ENCODE results near the gene SH2D6. TPM values are rescaled to one million over a fixed set of nuclear protein-coding genes. Genes with fewer than 3 reads are reported as not detected.
A peak's percentile ranks its signal among the peaks of the same experiment; 100 is the strongest.

SH2D6 gene
- total and polyA plus RNA-seq, 9 of the 15 experiments (the other 6 are each of a cell fraction or from before 2014, with no cell fraction given) = 0.07 to 0.76 (median 0.33) TPM; not detected in 2

DNA sequence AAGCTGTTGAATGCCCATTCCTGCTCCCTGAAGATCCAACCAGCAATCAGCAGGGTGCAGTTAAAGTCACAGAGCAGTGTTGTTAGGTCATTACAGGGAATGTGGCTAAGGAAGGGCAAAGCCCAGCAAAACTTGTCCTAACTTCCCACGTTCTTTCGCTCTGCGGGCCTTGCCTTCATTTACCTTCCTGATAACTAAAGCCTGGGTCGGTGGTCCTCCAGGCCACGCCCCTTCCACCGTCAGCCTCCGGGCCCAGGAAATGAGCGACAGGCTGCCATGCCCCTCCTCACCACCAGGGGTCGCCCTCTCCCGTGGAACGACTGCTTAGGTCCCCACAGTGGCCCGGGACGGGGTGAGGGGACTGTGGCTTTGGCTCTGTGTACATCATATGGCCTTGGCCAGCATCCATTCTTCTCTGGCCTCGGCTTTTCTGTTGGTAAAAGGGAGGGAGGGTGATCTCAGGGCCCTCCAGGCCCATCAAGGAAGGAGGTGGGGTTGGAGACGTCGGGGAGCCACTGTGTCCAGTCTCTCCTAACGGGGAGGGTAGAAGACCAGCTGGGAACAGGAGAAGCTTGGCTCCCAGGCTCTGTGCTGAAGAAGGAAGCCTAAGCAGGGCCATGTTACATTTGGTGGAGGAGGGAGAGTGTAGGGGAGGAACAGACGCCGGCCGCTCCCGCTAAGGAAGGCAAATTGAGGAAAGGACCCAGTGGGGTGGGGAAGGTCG lies 2.2 kb downstream of the SH2D6 start (continued):
- TF ChIP-seq ZNF318 (IDR thresholded peaks at IDR 0.05; ENCODE audit: borderline replicate concordance in 1 of 2, low read depth in 1 of 2) (no peak), NCOA2 (IDR thresholded peaks at IDR 0.05; ENCODE audit: partially characterized antibody in 2 of 2) (no peak), ZNF197 (CRISPR knock-in tag; IDR thresholded peaks at IDR 0.05; ENCODE audit: low read depth) (0 out of 2 replicates have a peak, but pooled peaks have one; percentile 12), PHB2 (IDR thresholded peaks at IDR 0.05; ENCODE audit: low read depth) (no peak), GTF2F1 (IDR thresholded peaks at IDR 0.05; ENCODE audit: low read depth, low read length) (no peak), TAL1 (IDR thresholded peaks at IDR 0.05) (no peak), ZNF76 (CRISPR knock-in tag; IDR thresholded peaks at IDR 0.05; ENCODE audit: borderline replicate concordance) (peak; percentile 60; the same call in 1 of the 2 replicates), ZC3H11A (IDR thresholded peaks at IDR 0.05; ENCODE audit: low read depth, low read length) (no peak), PCBP1 (IDR thresholded peaks at IDR 0.05; ENCODE audit: low read depth, low read length, poor library complexity, severe bottlenecking) (no peak), EP300 (IDR thresholded peaks at IDR 0.05; ENCODE audit: low read length) (peak; percentile 32; the same call in 1 of the 2 replicates), ETV6 (IDR thresholded peaks at IDR 0.05; ENCODE audit: borderline replicate concordance in 1 of 2, low read depth in 2 of 2, low read length in 1 of 2) (no peak), ETV6 (CRISPR knock-in tag; IDR thresholded peaks at IDR 0.05; ENCODE audit: borderline replicate concordance) (no peak), NELFE (IDR thresholded peaks at IDR 0.05; ENCODE audit: insufficient read depth, insufficient read length) (no peak), ZNF232 (CRISPR knock-in tag; IDR thresholded peaks at IDR 0.05) (no peak), YY1 (IDR thresholded peaks at IDR 0.05; ENCODE audit: borderline replicate concordance in 1 of 3, control insufficient read depth in 1 of 3, extremely low read depth in 1 of 3, insufficient read depth in 3 of 3, insufficient read length in 1 of 3, insufficient replicate concordance in 2 of 3, low read depth in 1 of 3, low read length in 2 of 3) (peak in 1 of 3 experiments; percentile 46), BCL6 (CRISPR knock-in tag; IDR thresholded peaks at IDR 0.05) (0 out of 2 replicates have a peak, but pooled peaks have one; percentile 53)
- TF ChIP-seq, protein P1, sequence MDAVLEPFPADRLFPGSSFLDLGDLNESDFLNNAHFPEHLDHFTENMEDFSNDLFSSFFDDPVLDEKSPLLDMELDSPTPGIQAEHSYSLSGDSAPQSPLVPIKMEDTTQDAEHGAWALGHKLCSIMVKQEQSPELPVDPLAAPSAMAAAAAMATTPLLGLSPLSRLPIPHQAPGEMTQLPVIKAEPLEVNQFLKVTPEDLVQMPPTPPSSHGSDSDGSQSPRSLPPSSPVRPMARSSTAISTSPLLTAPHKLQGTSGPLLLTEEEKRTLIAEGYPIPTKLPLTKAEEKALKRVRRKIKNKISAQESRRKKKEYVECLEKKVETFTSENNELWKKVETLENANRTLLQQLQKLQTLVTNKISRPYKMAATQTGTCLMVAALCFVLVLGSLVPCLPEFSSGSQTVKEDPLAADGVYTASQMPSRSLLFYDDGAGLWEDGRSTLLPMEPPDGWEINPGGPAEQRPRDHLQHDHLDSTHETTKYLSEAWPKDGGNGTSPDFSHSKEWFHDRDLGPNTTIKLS (IDR thresholded peaks at IDR 0.05; ENCODE audit: borderline replicate concordance, low read depth) = no peak

Data from K562 (cell line).